Nephron progenitor cell (in vitro differentiated cells): ENCODE data around the gene DPP6.
A peak's percentile ranks its signal among the peaks of the same experiment; 100 is the strongest.

Experiments
- DNase-seq: peaks from one replicate; pipeline ENCODE4 v3.0.0; 2021
- H3K27ac Mint-ChIP-seq: 2 replicates; pipeline ENCODE4 v1.8.0; 2021; ENCODE audit warnings: mild to moderate bottlenecking, moderate library complexity, mixed read lengths
- H3K27me3 Mint-ChIP-seq: 2 replicates; pipeline ENCODE4 v1.8.0; 2021; ENCODE audit warnings: mild to moderate bottlenecking, low read depth, mixed read lengths; ENCODE audit not compliant: poor library complexity
- H3K36me3 Mint-ChIP-seq: 2 replicates; pipeline ENCODE4 v1.8.0; 2021; ENCODE audit warnings: low read depth, mixed read lengths
- H3K4me1 Mint-ChIP-seq: 2 replicates; pipeline ENCODE4 v1.8.0; 2021; ENCODE audit warnings: mixed read lengths
- H3K4me3 Mint-ChIP-seq: 2 replicates; pipeline ENCODE4 v1.8.0; 2021; ENCODE audit warnings: mild to moderate bottlenecking, moderate library complexity, mixed read lengths
- H3K9me3 Mint-ChIP-seq: 2 replicates; pipeline ENCODE4 v1.8.0; 2021; ENCODE audit warnings: mild to moderate bottlenecking, moderate library complexity, mixed read lengths
- TF ChIP-seq, protein P1 (sequence below): fragments of 200-600 bp; sonication (generic); IDR thresholded peaks from 2 replicates; pipeline ENCODE4 v1.5.0; 2021; ENCODE audit warnings: antibody characterized with exemption

DPP6 gene

DNA sequence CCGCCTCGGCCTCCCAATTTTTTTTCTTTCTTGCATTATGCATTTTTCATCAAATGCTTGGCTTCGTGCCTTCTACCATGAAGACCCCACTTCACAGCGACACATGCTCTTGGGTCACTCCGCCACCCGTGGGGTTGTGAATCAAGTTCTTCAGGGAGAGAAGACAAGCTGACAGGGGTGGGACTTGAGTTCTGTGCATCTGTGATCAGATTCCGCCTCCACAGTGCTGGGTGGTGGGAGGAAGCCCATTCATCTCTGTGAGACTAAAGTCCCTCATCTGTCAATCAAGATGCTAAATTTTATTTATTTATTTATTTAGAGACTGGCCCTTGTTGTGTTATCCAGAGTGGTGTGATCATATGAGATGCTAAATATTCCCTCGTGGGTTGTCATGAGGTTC is 333.0 kb downstream of the DPP6 start:
- Mint-ChIP-seq H3K4me1 (no peaks in the 10 kb centered on the region), H3K27ac (peak overlapping the region; percentile 19), H3K4me3 (no peak overlapping the region), H3K36me3 (no peaks in the 10 kb centered on the region), H3K9me3 (no peaks in the 10 kb centered on the region), H3K27me3 (peaks cover 6% of the 10 kb centered on the region)
- no peak for DNase-seq
- TF ChIP-seq, protein P1, sequence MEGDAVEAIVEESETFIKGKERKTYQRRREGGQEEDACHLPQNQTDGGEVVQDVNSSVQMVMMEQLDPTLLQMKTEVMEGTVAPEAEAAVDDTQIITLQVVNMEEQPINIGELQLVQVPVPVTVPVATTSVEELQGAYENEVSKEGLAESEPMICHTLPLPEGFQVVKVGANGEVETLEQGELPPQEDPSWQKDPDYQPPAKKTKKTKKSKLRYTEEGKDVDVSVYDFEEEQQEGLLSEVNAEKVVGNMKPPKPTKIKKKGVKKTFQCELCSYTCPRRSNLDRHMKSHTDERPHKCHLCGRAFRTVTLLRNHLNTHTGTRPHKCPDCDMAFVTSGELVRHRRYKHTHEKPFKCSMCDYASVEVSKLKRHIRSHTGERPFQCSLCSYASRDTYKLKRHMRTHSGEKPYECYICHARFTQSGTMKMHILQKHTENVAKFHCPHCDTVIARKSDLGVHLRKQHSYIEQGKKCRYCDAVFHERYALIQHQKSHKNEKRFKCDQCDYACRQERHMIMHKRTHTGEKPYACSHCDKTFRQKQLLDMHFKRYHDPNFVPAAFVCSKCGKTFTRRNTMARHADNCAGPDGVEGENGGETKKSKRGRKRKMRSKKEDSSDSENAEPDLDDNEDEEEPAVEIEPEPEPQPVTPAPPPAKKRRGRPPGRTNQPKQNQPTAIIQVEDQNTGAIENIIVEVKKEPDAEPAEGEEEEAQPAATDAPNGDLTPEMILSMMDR: no peak

DNA sequence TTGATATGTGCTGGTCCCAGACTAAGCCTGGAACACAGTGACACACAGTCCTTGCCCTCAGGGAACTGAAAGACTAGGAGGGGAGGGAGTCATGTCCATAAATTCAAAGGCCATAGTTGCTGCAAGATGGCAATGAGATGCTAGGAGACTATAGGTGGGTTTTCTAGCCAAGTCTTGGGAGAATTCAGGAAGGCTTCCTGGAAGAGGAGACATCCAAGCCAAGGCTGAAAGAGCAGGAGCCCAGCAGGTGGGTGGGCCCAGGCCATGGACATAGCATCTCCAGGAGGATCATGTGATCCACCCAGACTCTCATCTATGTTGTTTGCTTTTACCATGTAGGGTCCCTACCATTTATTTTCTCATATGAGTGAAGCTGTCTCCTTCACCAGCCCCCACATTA is 335.1 kb downstream of the DPP6 start:
- H3K27me3 Mint-ChIP-seq: peaks cover 6% of the 10 kb centered on the region
- H3K9me3 Mint-ChIP-seq: no peaks in the 10 kb centered on the region
- DNase-seq: no peak
- TF ChIP-seq, protein P1: no peak
- H3K4me1 Mint-ChIP-seq: no peaks in the 10 kb centered on the region
- H3K27ac Mint-ChIP-seq: no peak overlapping the region
- no peaks in the 10 kb centered on the region for H3K36me3 Mint-ChIP-seq
- no peak overlapping the region for H3K4me3 Mint-ChIP-seq

DNA sequence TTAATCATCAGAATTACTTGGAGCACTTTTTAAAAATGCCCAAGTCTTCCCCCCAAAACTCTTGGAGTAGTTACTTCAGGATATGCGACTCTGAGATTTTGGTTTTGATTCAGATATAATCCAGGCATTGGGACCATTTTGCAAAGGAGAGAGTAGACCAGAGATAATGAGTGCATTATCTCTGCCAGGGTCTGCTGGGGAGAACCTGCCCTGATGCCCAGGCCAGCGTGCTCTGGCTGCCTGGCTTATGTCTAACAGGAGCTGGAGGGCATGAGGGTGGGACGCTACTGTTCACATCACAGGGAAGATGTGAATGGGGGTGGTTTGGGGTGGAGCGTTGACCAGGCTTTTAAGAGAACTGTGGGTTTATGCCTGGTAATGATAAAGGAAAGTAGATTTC is 336.2 kb downstream of the DPP6 start:
- Mint-ChIP-seq H3K27ac (no peak overlapping the region), H3K27me3 (peaks cover 6% of the 10 kb centered on the region), H3K4me1 (no peaks in the 10 kb centered on the region), H3K9me3 (no peaks in the 10 kb centered on the region), H3K36me3 (no peaks in the 10 kb centered on the region), H3K4me3 (no peak overlapping the region)
- TF ChIP-seq, protein P1: no peak
- no peak for DNase-seq

DNA sequence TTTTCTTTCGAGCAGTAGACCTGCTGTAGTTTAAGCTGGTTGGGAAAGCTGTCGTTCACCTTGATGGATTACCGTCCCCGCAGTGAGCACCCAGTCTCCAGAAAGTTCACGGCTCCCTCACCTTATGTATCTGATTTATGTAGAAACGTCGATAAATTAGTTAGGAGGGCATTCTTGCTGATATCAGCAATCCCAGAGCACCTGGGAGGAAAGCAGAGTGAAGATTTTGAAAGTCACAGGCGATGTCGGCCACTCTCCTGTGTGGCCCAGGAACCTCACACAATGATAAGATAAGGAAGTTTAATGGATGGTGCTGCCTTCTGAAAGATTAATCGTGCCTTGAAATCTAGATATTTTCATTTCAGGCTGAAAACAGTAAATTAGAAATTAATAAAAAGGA is 336.8 kb downstream of the DPP6 start:
- no peaks in the 10 kb centered on the region for H3K36me3 Mint-ChIP-seq
- DNase-seq: no peak
- peaks cover 6% of the 10 kb centered on the region for H3K27me3 Mint-ChIP-seq
- H3K4me1 Mint-ChIP-seq: no peaks in the 10 kb centered on the region
- no peaks in the 10 kb centered on the region for H3K9me3 Mint-ChIP-seq
- H3K4me3 Mint-ChIP-seq: no peak overlapping the region
- TF ChIP-seq, protein P1: no peak
- H3K27ac Mint-ChIP-seq: no peak overlapping the region

DNA sequence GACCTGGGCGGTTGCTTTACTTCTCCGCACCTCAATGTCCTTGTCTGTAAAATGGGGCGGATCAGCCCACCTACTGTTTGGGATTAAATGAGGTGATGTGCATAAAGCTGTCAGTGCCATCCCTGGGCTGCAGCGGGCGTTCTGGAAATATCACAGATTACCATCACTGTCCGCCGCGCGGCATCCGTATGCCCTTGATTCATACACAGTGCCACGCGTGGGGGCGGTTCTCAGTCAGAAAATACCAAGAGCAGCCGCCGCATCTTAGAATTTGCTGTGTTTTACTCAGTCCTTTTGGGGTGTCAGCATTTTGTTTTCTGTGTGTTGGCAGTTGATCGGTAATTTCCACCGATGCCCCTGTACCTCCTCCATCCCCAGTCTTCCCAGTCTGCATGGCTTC is 338.8 kb downstream of the DPP6 start:
- no peak overlapping the region for H3K27ac Mint-ChIP-seq
- H3K36me3 Mint-ChIP-seq: no peaks in the 10 kb centered on the region
- no peaks in the 10 kb centered on the region for H3K9me3 Mint-ChIP-seq
- H3K4me3 Mint-ChIP-seq: no peak overlapping the region
- no peak for DNase-seq
- TF ChIP-seq, protein P1: no peak
- H3K27me3 Mint-ChIP-seq: peaks cover 5% of the 10 kb centered on the region
- H3K4me1 Mint-ChIP-seq: no peaks in the 10 kb centered on the region

DNA sequence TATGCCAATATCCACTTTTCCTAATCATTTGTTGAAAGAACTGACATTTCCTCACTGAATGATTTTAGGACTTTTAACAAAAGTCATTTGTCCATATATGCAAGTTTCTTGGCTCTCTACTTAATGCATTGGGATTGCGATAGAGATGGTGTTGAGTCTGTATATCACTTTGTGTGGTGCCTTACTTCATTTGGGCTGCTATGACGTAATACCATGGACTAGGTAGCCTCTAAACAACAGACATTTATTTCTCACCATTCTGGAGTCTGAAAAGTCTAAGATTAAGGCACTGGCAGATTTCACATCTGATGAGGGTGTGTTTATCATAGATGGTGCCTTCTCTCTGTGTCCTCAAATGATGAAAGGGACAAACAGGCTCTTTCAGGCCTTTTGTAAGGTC is 342.6 kb downstream of the DPP6 start:
- no peak for DNase-seq
- Mint-ChIP-seq H3K4me1 (no peaks in the 10 kb centered on the region), H3K27ac (no peak overlapping the region), H3K27me3 (peaks cover 3% of the 10 kb centered on the region), H3K9me3 (no peaks in the 10 kb centered on the region), H3K4me3 (no peak overlapping the region), H3K36me3 (no peaks in the 10 kb centered on the region)
- TF ChIP-seq, protein P1: no peak
